GM21786 (cell line): ENCODE measurements around the gene CFAP97D1.

ENCODE experiments used
- ATAC-seq: cut with Tn5 transposase; IDR thresholded peaks from one replicate; pipeline ENCODE4 v1.9.1; 2021; ENCODE audit not compliant: unreplicated experiment

The CFAP97D1 gene

GRCh38 chr17:43780135-43780534 lies at the start of gene CFAP97D1:
CFAP97D1 (plus strand) TSS chr17:43780435; CDS start chr17:43780463, 28 bp downstream.
- ATAC-seq, result no peak

- ATAC-seq, result no peak
Measured at GRCh38 chr17:43732958-43733357, 47.3 kb upstream of the CFAP97D1 start.

GRCh38 chr17:43733956-43734355 lies 46.3 kb upstream of the CFAP97D1 start:
- no peak for ATAC-seq

- no peak for ATAC-seq
Measured at GRCh38 chr17:43734376-43734775, 45.9 kb upstream of the CFAP97D1 start.

- no peak for ATAC-seq
Measured at GRCh38 chr17:43736389-43736788, 43.8 kb upstream of the CFAP97D1 start.

GRCh38 chr17:43737722-43738121 lies 42.5 kb upstream of the CFAP97D1 start:
- ATAC-seq, result no peak

GRCh38 chr17:43740541-43740940 lies 39.7 kb upstream of the CFAP97D1 start:
- no peak for ATAC-seq

- ATAC-seq, result no peak
Measured at GRCh38 chr17:43741636-43742035, 38.6 kb upstream of the CFAP97D1 start.

- no peak for ATAC-seq
Measured at GRCh38 chr17:43745541-43745940, 34.7 kb upstream of the CFAP97D1 start.

GRCh38 chr17:43750153-43750552 lies 30.1 kb upstream of the CFAP97D1 start:
- no peak for ATAC-seq

GRCh38 chr17:43753493-43754129 lies 26.6 kb upstream of the CFAP97D1 start:
- no peak for ATAC-seq

GRCh38 chr17:43754947-43755346 lies 25.3 kb upstream of the CFAP97D1 start:
- no peak for ATAC-seq

- no peak for ATAC-seq
Measured at GRCh38 chr17:43755389-43755875, 24.8 kb upstream of the CFAP97D1 start.

GRCh38 chr17:43756201-43756600 lies 24.0 kb upstream of the CFAP97D1 start:
- ATAC-seq, result no peak

GRCh38 chr17:43757171-43757660 lies 23.0 kb upstream of the CFAP97D1 start:
- no peak for ATAC-seq

- no peak for ATAC-seq
Measured at GRCh38 chr17:43758086-43758485, 22.1 kb upstream of the CFAP97D1 start.

GRCh38 chr17:43758497-43759174 lies 21.6 kb upstream of the CFAP97D1 start, which contains the start of gene SOST:
SOST (minus strand) TSS chr17:43758791; CDS start chr17:43758741, 50 bp downstream.
- no peak for ATAC-seq

- no peak for ATAC-seq
Measured at GRCh38 chr17:43759836-43760235, 20.4 kb upstream of the CFAP97D1 start.

- ATAC-seq, result no peak
Measured at GRCh38 chr17:43760254-43760852, 19.9 kb upstream of the CFAP97D1 start.

- no peak for ATAC-seq
Measured at GRCh38 chr17:43766413-43767052, 13.7 kb upstream of the CFAP97D1 start.

GRCh38 chr17:43767053-43767712 lies 13.1 kb upstream of the CFAP97D1 start:
- no peak for ATAC-seq
